MV-4-11 (cell line): ENCODE data around the gene CYREN.

Experiments
- DNase-seq: peaks from one replicate; lab custom pipeline; 2025; lab: John Stamatoyannopoulos, UW

The CYREN gene

GRCh38 chr7:135197343-135197742 lies 26.8 kb upstream of the CYREN start:
- DNase-seq: no peak

DNA sequence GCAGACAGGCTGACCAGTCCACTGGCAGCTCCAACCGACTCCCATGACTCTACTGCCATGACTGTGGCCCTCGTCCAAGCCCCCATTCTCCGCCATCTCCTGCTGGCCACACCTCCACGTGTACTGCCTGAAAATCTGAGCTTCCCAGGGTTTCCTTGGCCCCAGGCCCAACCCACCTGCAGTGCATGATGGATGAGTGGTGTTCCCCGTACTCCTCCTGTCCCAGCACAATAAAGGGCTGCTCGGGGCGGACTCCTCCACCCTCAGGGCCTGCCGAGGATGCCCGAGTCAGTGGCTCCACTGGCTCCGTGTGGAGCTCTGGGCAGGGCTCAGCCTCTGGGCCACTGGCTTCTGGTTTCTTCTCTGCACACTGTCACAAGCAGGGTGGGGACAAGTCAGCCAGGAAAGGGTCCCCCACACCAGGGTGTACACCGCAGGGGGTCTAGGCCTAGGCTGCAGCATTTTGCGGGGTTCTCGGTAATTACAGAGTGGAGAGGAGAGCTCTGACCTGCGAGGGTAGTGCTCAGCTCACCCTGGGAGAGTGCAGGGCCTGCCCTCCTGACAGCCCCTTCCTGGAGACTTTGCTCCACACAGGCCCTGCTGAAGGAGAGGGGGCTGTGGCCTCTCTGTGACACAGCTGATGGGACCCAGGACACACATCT lies 25.6 kb upstream of the CYREN start:
- DNase-seq: no peak

GRCh38 chr7:135195156-135195555 lies 24.6 kb upstream of the CYREN start:
- DNase-seq: no peak

DNA sequence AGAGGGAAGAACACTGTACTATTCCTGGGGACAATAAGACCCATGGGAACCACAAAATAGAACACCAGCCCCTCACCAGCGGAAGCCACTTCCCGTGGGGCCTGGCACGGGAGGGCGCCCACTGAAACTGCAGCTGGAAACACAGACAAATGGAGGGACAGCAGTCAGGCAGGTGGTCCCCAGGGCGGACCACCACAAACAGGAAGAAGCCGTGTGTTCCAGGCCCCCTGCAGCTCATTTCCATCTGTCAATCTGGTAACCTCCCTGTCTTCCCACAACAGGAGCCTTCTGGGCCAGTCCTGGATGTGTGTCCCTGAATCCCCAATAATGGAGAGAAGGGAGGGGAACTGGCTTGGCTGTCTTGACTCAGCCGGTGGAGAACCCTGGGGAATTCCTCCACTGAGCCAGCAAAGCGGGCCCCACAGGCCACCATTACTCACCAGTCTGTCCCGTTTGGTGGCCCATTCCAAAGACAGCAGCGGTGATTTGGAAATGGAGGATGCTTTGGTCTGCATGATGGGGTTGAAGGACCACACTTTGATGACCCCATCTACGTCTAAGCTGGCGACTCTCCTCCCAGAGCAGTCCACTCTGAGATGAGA lies 24.1 kb upstream of the CYREN start:
- DNase-seq: no peak

- DNase-seq: no peak
Measured at GRCh38 chr7:135193615-135194081, 23.1 kb upstream of the CYREN start.

DNA sequence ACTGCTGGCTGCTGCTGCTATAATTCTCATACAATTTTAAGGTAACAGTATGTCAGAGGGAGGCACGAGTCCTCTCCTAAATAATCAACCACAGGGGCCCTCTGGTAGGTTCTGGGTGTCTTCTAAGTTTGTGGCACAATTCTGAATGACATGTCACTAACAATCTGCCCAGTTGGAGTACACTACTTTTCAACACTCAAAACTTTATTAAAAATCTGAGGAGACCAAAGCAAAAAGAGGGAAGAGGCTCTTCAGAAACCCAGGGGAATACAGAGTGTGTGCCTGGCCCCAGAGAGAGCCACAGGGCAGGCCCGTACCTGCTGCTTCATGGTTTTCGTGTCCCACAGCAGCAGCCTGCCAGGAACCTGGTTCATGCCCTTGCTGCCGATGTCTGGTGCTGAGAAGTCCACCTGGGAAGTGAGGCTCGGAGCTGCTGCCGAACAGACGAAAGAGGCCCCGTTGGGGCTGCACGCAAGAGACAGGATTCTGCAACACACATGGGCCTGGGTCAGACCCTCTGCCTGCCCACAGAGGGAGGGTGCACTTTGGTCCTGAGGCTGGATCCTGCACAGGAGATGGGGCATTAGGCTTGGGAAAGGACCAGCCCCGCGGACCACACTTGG lies 22.5 kb upstream of the CYREN start:
- no peak for DNase-seq

- peak; percentile 38 for DNase-seq
Measured at GRCh38 chr7:135190703-135191102, 20.2 kb upstream of the CYREN start.

GRCh38 chr7:135189961-135190360 lies 19.5 kb upstream of the CYREN start:
- DNase-seq: no peak

GRCh38 chr7:135189221-135189662 lies 18.7 kb upstream of the CYREN start:
- no peak for DNase-seq

GRCh38 chr7:135188298-135188984 lies 17.9 kb upstream of the CYREN start:
- DNase-seq: no peak

GRCh38 chr7:135186841-135187253 lies 16.3 kb upstream of the CYREN start:
- no peak for DNase-seq

DNA sequence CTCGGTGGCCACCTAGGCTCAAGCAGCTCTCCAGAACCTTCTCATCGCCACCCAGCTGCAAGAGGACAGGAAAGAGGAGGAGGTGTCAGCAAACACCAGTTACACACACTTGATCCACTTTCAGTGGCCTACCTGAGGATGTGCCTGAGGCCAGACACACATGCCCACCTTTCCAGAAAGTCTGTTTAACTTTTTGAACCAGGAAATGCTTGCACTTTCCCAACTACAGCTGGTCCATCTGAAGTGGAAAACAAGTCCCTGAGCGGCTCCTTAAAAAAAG lies 15.7 kb upstream of the CYREN start:
- no peak for DNase-seq

DNA sequence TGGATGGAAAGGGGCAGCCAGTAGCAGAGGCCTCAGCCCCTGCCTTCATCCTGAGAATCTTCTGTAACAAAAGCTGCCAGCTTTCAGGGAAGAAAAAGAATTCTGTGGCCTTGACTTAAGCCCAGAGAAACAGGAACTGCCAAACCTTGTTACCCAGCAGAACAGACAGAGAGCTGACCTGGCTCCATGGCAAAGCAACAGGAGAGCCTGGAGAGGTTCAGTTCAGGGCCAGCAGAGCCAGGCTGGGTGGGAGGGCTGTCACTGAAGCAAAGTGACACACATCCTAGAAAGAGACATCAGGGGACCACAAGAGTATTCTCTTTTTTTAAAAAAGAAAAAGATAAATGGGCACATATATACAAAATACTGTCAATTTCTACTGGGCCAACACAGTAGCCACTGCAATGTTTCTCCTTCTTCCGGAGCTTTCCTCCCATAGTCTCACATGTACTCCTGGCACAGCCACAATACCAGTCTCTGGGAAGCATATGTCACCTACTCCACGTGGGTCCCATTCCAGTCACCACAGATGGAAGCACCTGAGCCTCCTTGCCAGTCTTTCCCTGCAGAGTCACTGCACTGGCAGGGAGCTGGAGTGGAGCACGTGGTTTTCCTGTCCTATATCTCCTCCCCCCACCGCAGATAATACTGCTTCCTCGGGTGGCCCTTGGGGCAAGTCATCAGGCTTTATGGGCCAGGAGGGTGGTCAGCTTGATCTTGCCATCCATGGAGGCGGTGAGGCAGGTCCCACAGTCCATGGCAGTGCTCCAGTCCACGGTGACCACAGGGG lies 15.2 kb upstream of the CYREN start:
- no peak for DNase-seq

DNA sequence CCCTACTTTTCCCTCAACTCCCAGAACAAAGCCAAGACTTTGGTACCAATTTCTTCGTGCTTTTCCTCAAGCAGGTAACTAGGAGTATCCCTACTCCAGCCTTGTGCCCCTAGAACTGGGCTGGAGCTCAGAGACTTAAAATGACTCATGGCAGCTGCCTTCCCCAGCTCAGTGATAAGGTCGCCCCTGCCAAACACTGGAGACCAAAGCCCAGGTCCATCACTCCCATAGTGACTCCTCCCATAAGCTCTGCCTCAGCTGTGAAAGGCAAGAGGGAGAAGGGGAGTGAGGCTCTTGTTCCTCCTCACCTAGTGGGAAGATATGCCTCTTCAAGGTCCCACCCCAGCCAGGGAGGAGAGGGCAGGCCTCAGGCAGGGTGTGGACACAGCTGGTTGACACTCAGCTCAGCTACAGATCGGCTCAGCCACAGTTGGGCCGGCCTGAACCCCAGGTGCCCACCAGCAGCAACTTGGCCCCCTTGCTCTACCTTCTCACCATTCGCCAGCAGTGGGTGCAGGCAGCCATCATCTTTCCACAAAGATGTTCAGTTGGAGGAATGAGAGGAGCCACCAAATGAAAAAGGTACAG lies 13.8 kb upstream of the CYREN start:
- no peak for DNase-seq

GRCh38 chr7:135183478-135183877 lies 13.0 kb upstream of the CYREN start:
- DNase-seq: no peak

DNA sequence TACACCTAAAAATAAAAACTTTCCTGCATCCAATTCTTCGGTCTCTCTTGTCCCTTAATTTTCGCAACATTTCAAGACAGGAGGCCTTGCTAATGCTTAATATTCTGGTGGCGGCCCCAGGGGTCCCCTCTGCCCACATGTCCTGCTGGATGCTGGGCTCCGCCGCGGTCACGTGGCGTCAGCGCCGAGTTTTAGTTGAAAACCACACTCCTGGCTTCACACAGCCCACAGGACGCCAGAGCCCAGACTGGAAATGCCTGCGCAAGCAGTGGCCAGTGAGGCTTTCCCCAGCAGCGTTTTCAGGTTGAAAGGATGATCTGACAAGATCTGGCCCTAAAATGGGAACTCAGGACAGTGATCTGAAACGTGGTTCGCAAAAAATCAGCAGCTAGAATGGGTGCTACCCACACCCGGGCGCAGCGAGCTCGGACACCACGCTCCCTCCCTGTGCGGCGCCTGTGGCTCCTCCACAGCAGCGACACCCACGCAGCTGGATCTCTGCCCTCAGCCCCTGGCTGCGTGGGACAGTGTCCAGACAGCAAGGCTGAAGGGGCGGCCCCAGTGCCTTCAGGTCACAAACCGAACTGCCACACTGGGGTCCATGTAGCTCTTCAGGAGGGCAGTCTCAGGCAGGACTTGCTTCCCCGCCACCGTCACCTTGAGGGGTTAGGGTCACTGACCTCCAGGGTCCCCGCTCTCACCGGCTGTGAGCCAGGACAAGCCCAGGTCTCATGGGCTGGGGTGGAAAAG lies 11.6 kb upstream of the CYREN start:
- DNase-seq: no peak

GRCh38 chr7:135181261-135181928 lies 10.9 kb upstream of the CYREN start:
- DNase-seq: no peak

DNA sequence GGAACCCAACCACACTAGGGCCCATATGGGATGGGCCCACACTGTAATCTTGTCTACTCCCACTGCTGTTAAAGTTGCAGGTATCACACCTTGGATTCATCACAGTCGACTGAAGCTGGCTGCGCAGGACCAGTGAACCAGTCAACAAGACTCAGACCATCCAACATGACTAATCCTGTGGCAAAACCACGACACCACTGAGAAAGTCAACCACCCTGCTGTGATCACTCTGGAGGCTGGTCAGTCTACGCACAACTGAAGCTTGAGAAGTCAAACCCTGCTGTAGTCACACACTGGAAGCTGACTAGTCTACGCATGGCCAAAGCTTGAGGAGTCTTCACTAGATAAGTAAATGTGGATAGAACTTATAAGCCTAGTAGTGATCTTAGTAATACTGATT lies 9.6 kb upstream of the CYREN start:
- peak; percentile 25 for DNase-seq

- no peak for DNase-seq
Measured at GRCh38 chr7:135179321-135179925, 8.9 kb upstream of the CYREN start.

GRCh38 chr7:135178364-135178763 lies 7.9 kb upstream of the CYREN start:
- no peak for DNase-seq
